Fibroblast of lung (primary cell): ENCODE results near the gene DBH.

Experiments
- CTCF ChIP-seq, 2 donors: IDR thresholded peaks in 1 of 2; conservative IDR thresholded peaks in 1 of 2; 1 replicate in 1 of 2; 2 replicates in 1 of 2; pipeline ENCODE4 v1.5.1; 2011 to 2012; ENCODE audit warnings: low read length in 2 of 2, control low read depth in 1 of 2, inconsistent platforms in 1 of 2, low read depth in 1 of 2, mild to moderate bottlenecking in 1 of 2
- EZH2 ChIP-seq: IDR thresholded peaks from 2 replicates; pipeline ENCODE4 v1.5.1; 2012; ENCODE audit warnings: low read length, control low read depth, mild to moderate bottlenecking; ENCODE audit errors: missing control alignments

DNA sequence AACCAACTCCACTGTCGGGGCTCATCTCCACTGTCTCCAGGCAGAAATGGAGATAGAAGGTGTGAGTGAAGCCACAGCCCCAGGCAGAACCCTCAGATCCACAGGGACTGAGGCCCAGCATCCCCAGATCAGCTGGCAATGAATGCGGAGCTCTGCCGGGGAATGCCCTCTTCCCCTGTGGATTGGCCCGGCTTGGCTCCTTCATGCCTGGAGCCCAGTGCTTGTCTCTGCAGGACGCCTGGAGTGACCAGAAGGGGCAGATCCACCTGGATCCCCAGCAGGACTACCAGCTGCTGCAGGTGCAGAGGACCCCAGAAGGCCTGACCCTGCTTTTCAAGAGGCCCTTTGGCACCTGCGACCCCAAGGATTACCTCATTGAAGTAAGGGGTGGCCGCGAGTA lies 3.5 kb downstream of the DBH start:
- TF ChIP-seq CTCF (conservative IDR thresholded peaks at IDR 0.05 in 1 of 2, IDR thresholded peaks at IDR 0.05 in 1 of 2; ENCODE audit: low read depth in 1 of 2, low read length in 2 of 2): no peak
- TF ChIP-seq EZH2: no peak
